Embryonic facial prominence (tissue), 1 donor: ENCODE data around the gene NTN4.
"Not testable (repeated sequence)": the region's sequence is repeated elsewhere in the genome, so short reads cannot be mapped to it uniquely, and the experiment has no call there.

Experiments
- DNase-seq: peaks from one replicate; pipeline ENCODE4 v3.0.0-alpha.2; 2016; ENCODE audit errors: extremely low spot score

The NTN4 gene

DNA sequence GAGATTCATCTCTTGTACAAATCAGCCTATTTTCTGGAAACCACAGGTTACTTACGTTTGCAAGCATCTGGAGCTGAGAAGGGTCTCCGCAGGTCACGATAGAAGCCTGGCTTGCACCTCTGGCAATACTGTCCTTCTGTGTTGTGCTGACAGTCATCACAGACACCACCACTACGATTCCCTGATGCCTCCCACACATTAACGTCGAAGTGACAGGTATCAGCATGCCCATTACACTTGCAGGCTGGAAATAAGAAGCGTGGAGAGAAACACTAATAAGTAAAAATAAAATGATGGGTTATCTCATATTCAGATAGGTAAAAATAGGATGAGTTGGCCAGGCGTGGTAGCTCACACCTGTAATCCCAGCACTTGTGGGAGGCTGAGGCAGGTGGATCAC, 80.2 kb downstream of the NTN4 start:
- DNase-seq: no peak

DNA sequence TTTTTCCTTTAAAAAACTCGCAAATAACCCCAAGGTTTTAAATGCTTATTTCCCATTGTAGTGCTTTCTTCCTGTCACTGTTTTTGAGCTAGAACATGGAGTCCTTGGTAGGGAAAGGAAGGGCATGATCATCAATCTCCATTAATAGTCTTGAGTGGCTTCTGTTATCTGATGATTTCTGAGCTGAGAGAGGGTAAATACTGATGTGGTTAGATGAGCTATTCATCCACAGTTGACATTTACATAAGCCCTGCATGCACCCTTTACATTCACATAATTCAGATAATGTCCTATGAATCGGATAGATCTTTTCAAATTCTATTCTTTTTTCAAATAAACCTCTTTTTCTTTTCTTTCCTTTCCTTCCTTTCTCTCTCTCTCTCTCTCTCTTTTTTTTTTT, 81.4 kb downstream of the NTN4 start:
- no peak for DNase-seq

DNA sequence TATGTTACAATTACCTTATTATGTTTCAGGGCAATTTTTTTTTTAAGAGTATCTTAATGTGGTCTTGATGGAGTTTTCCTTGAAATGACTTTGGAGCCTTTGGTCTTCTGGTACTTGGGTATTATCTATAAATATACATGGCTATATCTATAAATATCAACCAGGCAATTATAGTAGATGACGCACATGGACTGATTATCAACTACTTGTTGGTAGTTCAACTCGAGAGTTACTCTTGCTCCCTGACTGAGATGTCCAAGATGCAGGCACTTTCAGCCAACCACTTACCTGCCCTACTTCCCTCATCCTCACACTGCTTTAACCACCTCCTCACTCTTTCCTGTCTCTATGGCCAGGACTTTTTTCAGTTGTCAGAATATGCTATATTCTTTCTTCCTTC, 85.4 kb downstream of the NTN4 start:
- no peak for DNase-seq

DNA sequence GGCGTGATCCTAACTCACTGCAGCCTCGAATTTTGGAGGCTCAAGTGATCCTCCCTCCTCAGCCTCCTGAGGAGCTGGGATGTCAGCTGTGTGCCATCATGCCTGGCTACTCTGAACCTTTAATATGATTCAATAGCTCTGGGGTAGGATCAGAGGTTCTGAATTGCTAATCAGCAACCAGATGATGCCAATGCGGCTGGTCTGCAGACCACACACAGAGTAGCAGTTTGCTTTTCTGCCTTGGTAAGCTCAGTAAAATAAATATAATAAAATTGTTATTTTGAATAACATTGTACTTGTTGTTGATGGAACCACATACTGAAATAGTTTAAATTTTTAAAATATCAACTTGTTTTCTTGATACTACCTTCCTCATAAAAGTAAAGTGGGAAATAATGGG, 86.6 kb downstream of the NTN4 start:
- DNase-seq: no peak

DNA sequence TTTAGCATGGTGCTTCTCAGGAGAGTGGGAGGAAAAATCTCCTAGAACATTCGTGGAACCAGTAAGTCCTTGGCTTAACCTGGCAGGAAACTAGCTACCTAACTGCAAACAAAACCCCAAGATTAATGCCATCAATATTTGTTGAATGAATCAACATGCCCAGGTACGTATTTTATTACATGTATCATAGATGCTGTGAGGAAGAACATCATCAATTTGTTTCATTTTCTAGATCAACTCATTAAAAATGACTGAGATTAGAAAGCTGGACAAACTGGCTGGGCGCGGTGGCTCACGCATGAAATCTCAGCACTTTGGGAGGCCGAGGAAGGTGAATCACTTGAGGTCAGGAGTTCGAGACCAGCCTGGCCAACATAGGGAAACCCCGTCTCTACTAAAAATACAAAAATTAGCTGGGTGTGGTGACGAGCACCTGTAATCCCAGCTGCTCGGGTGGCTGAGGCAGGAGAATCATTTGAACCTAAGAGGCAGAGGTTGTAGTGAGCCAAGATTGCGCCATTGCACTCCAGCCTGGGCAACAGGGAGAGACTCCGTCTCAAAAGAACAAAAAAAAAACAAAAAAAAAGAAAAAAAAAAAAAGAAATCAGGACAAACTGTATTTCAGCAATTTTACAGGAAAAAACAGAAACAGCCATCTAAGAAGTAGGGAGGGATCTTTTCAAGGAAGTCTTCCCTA, 88.7 kb downstream of the NTN4 start:
- DNase-seq: no peak

DNA sequence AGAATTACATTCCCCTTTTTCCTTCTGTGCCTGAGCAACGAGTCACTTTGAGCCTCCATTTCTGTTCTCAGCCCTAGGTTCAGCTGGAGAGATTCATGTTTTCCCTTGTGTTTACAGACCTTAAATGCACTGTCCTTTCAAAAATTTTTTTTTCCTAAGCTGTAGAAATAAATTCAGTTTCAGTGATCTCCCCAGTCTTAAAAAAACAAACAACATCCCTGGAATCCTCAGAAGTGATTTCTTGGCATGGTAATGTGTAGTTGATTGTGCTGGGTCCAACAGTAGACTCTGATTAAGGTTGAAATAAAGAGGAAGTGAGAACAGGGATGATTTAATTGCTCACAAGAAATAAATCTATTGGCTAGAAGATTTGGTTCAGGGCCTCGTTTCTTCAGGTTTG, 89.3 kb downstream of the NTN4 start:
- no peak for DNase-seq

DNA sequence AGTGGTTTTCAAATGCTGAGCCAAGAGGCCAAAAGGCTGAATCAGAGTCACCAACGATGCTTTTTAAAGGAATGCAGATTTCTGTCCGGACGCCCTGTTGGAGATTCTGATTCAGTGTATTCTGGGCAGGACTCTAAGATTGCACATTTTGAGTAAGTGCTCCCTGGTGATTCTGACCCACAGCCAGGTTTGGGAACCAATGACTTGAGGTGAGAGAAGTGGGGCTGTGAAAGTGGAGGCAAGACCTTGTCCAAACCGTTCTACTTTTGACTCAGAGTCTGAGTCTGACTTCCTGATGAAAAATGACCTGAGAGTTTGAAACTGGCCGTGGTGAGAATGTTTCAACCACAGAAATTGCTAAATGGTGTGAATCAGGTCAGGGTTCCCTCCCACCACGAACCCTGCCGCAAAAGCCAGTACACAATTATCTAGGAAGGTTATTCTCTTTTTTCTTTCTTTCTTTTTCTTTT, 90.2 kb downstream of the NTN4 start:
- no peak for DNase-seq

DNA sequence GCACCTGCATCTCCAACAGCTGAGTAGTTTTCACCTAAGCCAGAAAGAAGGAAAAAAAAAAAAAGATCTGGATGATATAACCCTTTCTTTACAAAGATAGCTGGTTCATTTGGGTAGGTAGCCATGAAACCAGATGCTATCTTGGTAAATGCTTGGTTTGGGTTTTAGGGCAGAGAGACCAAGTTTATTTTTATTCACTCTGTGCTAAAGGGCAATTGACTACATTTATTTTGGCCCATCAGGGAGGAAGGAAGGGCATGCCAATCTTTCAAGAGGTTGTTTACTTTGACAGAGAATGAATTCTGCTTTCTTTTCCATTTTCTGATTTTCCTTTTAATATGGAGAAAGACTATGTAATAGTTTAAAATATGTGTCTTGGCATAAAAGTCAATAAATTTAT, 91.0 kb downstream of the NTN4 start:
- DNase-seq: no peak

DNA sequence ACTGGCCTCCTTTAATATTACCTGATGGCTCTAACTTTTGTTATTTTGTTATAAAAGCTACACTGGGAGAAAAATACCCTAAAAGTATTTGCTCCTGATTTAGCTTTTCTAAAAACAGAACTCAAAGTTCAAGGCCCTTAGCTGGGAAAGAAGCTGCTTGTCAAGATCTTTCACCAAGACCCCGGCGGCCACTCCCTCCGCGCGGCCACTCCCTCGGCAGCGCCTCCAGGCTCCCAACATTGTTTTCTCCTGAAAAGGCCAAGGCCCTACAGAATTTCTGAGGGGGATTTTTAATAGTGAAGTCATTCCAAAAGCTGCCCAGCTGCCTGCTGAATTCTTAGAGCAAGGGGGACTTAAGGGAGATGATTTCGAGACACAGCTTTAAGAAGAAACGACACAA, 96.4 kb downstream of the NTN4 start:
- no peak for DNase-seq

DNA sequence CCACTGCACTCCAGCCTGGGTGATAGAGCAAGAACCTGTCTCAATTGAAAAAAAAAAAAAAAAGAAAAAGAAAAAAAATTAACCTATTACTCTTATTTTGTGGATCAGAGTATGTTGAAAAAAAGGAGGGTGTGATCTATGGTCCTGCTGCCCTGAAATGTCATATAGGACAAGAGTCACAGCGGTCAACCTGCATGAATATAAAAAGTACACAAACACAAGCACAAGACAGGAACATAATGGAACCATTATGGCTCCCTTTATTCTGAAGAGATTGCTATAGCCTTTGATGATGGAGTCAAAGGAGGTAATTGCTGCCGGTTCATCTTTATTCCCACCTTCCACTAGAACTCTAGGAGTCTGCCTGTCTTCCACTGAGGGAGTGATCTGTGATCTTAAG, 96.9 kb downstream of the NTN4 start:
- no peak for DNase-seq

DNA sequence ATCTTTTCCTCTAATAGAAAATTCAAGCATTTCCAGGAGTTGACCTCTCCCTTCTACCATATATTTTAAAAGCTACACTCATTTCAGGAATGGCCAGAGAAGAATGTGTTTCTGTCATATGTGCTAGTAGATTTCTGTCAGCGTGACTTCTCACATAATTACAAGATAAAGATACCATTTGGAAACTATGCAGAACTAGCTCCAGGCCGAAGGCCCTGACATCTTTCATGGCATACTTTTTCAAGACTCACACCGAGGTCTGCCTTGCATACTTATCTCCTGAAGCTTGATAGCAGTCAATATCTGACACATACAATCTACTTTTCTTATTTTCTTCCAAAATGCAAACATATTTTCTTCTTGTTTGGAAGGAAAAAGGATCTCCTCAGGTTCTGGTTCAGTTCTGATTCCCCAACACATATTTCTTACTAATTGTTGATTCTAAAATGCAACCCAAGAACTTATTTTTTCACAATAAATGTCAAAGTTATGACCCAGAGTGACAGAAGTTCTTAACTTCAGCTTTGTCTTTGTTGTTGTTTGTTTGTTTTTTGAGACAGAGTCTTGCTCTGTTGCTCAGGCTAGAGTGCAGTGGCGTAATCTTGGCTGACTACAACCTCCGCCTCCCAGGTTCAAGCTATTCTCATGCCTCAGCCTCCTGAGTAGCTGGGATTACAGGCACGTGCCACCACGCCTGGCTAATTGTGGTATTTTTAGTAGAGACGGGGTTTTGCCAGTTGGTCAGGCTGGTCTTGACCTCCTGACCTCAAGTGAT, 99.5 kb downstream of the NTN4 start:
- DNase-seq: no peak

DNA sequence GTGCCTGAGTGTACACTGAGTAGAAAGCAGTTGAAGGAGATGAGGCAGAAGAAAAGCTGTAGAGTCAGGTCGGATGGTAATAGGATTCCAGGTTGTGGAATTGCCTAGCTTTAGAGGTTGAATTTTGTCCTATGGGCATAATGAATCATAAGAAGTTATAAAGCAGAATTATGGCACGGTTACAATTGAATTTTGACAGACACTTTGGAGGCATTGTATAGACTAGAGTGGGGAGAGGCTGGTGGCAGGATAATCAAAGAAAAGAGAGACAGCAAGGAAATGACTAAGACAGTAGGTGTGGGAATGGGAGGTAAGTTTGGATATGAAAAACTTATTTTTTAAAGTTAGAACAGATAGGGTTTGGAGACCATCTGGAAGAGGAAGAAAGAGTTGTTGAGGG, 102.6 kb downstream of the NTN4 start:
- no peak for DNase-seq

DNA sequence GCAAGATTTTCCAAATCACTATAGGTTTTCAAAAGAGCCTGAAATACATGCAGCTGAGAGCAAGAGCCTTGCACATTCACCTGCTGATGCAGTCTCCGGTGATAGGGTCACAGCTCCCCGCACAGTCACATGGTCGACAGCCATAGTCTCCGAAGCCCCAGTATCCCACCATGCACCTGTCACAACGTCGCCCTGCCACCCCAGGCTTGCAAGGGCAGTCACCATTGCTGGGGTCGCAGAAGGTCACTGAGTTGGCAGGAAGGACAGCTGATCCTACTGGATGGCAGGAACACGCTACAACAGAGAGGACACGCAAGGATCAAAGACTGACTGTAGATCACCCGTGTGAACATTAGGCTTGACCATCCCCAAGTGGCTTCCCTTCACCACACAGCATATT, 107.1 kb downstream of the NTN4 start:
- DNase-seq: no peak

DNA sequence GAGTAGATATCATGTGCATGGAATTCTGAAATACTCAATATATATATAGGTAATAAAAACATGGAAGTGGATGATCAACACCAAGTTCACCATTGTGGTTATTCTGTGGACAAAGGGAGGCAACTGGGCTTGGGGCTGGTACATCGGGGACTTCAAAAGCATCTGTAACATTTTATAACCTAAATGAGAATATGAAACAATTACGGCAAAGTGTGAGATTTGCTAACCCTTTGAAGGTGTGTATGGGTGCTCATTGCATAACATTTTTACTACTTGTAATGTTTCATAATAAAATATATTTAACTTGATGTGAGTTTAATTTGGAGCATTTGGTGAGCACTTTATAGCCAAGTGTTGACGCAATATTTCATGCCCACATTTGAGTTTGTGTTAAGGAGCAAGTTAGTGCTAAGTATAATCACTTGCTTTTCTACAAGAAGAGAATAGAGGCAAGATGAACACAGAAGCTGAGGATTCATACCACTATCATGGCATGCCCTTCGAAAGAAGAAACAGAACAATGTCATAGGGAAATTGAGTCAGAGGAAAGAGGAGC, 109.3 kb downstream of the NTN4 start:
- DNase-seq: no peak

DNA sequence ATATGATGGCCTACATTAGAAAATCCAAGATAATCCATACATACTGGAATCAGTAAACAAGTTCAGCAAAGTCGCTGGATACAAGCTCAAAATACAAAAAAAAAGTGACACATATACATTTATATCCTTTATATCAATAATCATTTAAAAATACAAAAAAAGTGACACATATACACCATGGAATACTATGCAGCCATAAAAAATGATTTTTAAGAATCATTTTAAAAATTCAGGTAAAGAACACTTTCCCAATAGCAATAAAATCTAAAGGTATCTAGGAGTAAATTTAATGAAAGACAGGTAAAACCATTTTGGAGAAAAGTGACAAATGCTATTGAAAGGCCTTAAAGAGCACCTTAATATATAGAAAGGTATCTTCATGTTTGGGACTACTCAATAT, 111.9 kb downstream of the NTN4 start:
- no peak for DNase-seq

DNA sequence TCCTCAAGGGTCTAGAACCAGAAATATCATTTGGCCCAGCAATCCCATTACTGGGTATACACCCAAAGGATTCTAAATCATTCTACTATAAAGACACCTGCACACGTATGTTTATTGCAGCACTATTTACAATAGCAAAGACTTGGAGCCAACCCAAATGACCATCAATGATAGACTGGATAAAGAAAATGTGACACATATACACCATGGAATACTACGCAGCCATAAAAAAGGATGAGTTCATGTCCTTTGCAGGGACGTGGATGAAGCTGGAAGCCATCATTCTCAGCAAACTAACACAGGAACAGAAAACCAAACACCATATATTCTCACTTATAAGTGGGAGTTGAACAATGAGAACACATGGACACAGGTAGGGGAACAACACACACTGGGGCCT, 112.8 kb downstream of the NTN4 start:
- DNase-seq: not testable (repeated sequence)

DNA sequence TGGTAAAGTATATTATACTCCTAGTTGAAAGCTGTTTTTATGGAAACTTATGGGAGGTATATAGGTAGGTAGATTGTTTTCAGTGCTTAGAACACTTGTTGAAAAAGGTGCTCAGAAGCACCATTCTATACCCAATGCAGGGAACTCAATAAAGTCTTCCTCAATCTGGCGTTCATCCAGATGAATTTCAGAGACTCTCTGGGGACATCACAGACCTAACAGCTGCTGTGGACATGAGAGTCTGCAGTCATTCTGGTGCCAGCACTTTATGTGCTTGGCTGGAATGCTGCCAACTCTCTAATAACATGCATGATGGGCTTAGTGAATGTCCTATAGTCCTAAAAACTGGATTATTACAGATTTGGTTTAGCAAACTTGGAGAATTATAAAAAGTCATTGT, 115.9 kb downstream of the NTN4 start:
- DNase-seq: no peak

DNA sequence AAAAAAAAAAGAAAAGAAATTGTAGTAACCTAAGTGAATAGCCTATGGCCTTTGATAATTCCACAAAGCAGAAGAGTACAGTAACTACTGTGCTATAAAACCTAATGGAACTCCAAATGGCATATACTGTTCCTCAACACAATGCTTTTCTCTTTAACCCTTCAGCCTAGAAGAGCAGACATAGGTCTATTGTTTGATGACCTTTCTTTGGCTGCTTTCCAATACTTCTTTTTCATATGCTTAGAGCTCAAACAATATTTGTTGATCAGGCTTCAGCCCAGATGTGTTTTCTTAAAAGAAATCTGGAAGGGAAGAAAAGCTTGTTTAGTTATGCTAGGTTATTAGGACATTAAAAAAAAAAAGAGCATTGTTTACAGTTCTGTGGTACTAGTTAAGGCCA, 116.4 kb downstream of the NTN4 start:
- no peak for DNase-seq

DNA sequence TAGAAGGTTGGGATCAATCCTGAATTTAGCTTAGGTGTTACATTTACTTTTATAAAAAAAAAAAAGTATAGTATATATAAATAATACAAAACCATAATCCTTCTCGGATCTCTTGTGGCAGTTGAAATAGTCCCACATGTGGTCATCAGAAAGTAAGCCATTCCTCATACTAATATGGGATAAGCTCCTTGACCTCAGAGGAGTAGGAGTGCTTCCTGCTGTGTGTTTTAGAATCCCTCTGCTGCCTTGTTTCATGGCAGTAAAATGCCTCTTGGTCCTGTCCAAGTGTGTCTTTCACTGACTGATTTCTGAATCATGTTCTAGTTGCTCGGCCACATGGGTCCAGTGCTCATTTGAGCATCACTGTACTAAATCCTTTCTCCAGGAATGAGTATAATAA, 117.0 kb downstream of the NTN4 start:
- no peak for DNase-seq

DNA sequence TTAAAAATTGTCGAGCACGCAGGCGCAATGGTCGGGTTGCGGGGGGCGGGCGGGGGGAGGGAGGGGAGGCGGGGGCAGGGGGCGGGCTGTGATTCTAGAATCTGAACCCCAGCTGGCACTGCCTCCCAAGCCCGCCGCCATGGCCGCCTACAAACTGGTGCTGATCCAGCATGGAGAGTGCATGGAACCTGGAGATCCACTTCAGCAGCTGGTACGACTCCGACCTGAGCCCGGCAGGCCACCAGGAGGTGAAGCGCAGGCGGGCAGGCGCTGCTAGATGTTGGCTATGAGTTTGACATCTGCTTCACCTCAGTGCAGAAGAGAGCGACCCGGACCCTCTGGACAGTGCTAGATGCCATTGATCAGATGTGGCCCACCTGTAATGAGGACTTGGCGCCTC, 118.4 kb downstream of the NTN4 start:
- DNase-seq: no peak

DNA sequence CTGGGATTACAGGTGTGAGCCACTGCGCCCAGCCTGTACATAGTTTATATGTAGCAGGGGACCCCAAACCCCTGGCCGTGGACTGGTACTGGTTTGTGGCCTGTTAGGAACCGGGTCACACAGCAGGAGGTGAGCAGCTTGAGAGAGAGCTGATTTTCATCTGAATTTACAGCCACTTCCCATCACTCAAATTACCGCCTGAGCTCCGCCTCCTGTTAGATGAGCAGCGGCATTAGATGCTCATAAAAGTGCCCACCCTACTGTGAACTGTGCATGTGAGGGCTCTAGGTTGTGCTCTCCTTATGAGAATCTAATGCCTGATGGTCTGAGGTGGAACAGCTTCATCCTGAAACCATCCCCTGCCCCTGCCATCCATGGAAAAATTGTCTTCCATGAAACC, 119.3 kb downstream of the NTN4 start:
- no peak for DNase-seq

DNA sequence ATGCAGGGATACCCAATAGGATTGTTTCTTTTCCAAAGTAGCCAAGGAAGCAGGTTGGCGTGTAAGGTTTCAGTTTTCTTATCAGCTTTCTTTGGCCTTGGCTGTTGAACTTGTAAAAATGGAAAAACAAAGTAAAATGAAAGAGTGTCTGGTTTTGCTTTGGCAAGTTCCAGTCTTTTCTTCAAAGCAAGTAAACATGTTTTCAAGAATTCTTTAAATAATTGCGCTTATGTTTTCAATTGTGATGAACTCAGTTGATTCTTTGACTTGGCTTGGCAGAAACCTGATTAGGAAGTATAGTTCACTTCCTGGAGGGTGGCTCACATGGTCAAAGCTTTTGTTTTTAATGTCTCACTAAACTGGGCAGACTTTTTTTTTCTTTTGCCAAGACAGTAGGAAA, 127.0 kb downstream of the NTN4 start:
- DNase-seq: no peak

DNA sequence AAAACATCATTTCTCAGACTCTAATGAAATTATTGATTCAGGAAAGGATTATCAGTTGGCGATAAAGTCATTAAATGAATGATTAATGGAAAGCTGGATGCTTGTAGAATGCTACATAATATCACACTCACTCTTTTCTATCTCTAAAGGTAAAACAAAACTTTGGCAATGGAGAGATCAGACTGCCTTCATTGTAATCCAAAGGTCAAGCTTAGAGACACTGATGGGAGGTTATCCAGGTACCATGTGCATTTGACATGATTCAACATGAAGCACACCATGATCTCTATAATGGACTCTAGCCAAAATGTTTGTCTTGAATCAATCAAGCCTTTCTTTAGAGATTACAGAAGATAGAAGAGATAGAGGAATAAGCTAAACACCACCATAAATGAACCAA, 129.2 kb downstream of the NTN4 start:
- DNase-seq: no peak
